Measurements from ENCODE around the gene G0S2.

The G0S2 gene

DNA sequence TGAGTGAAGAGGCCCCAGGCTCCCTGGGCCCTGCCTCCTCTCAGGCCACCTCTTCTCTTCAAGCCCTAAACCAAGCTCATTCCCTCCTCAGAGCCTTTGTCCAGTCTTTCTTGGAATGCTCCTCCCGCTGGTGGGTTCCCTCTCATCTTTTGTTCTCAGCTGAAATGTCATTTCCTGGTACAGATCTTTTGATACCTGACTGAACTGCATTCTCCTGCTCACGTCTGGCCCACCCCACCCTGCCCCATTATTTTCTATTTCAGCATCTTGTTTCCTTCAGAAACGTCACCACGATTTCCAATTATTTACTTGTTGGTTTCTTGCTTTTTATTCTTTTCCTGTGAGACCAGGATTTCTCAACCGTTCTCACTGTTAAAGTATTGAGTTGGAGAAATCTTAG is 39.4 kb upstream of the G0S2 start:
- in situ Hi-C loops (cut with MboI; ENCODE audit: low sequenced_read_pairs, unreplicated experiment) = no loop called here

DNA sequence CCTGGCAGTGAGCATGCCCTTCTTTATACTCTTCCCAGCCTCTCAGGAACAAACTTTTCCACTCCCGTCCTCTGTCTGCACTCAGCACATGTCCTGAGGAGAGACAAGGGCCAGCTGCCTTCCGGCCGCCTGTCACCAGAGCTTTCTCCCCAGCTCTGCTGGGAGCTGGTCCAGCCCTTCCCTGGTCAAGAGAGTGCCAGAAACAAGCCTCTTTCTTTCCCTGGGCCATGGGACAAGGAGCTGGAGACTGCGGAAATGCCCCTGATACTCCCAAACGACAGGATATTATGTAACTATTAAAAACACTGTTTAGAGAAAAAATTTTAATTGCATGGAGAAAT is 33.4 kb upstream of the G0S2 start:
- TF ChIP-seq, protein P1, sequence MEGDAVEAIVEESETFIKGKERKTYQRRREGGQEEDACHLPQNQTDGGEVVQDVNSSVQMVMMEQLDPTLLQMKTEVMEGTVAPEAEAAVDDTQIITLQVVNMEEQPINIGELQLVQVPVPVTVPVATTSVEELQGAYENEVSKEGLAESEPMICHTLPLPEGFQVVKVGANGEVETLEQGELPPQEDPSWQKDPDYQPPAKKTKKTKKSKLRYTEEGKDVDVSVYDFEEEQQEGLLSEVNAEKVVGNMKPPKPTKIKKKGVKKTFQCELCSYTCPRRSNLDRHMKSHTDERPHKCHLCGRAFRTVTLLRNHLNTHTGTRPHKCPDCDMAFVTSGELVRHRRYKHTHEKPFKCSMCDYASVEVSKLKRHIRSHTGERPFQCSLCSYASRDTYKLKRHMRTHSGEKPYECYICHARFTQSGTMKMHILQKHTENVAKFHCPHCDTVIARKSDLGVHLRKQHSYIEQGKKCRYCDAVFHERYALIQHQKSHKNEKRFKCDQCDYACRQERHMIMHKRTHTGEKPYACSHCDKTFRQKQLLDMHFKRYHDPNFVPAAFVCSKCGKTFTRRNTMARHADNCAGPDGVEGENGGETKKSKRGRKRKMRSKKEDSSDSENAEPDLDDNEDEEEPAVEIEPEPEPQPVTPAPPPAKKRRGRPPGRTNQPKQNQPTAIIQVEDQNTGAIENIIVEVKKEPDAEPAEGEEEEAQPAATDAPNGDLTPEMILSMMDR (IDR thresholded peaks at IDR 0.05; ENCODE audit: borderline replicate concordance, control extremely low read depth, extremely low read depth, insufficient read depth, missing control alignments) = no peak
- DNase-seq (ENCODE audit: low spot score) = no peak
- in situ Hi-C loops (cut with MboI; ENCODE audit: low sequenced_read_pairs, unreplicated experiment) = no loop called here

More for the DNA sequence above, 39.4 kb upstream of the G0S2 start:
- TF ChIP-seq, protein P1 (IDR thresholded peaks at IDR 0.05; ENCODE audit: borderline replicate concordance, control extremely low read depth, extremely low read depth, insufficient read depth, missing control alignments) = no peak
- no peak for DNase-seq (ENCODE audit: low spot score)

DNA sequence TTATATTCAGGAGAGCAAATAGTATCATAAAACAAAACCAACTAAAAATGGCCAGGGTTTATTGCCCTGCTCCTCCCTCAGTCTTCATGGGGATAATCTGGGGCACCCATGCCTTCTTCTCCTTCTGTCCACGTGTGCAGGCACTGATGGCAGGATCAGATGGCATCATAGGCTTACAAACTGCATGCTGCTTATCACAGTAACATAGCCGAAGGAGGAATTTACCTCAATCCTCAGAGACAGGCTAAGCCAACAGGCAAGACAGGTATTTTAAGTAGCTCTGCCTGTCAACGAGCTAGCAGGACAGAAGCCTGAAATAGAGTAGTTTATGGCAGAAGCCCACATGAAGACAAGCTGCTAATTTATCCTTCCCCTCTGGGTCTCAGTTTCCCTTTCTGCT is 32.4 kb upstream of the G0S2 start:
- DNase-seq (ENCODE audit: low spot score) = no peak
- TF ChIP-seq, protein P1 (IDR thresholded peaks at IDR 0.05; ENCODE audit: borderline replicate concordance, control extremely low read depth, extremely low read depth, insufficient read depth, missing control alignments) = no peak
- in situ Hi-C loops (cut with MboI; ENCODE audit: low sequenced_read_pairs, unreplicated experiment) = no loop called here

DNA sequence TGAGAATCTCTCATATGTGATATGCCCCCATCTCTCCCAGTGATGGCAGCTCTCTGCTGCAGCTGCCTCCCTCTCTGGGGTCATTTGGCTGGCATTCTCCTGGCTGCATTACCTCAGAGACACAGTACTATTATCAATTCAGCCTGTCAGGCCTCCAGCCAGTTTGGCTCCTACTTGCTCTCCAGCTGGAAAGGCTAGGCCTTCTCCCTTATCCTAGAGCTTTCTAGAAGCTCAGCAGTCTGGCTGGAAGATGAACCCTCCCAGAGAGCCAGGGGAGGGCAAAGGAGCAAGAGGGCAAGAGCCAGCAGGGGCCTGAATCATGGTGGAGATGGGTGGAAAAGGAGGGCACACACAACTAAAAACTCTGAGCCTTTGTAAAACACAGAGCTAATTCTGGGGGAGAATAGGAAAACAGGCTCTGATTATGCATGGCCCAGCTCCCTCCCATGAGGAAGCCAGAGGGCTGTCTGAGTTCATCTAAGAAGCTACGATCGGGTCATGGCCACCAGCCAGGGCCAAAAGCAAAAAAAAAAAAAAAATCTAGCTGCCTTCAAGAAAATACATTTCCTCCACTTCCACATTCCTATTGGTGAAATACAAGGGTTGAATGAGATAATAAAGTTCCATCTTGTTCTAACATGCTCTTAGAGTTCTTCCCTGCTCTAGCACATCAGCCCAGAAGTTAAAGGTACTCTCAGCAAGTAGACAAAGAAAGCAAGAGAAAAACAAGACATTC is 31.8 kb upstream of the G0S2 start:
- in situ Hi-C loops (cut with MboI; ENCODE audit: low sequenced_read_pairs, unreplicated experiment) = no loop called here
- DNase-seq (ENCODE audit: low spot score) = no peak
- TF ChIP-seq, protein P1 (IDR thresholded peaks at IDR 0.05; ENCODE audit: borderline replicate concordance, control extremely low read depth, extremely low read depth, insufficient read depth, missing control alignments) = no peak

DNA sequence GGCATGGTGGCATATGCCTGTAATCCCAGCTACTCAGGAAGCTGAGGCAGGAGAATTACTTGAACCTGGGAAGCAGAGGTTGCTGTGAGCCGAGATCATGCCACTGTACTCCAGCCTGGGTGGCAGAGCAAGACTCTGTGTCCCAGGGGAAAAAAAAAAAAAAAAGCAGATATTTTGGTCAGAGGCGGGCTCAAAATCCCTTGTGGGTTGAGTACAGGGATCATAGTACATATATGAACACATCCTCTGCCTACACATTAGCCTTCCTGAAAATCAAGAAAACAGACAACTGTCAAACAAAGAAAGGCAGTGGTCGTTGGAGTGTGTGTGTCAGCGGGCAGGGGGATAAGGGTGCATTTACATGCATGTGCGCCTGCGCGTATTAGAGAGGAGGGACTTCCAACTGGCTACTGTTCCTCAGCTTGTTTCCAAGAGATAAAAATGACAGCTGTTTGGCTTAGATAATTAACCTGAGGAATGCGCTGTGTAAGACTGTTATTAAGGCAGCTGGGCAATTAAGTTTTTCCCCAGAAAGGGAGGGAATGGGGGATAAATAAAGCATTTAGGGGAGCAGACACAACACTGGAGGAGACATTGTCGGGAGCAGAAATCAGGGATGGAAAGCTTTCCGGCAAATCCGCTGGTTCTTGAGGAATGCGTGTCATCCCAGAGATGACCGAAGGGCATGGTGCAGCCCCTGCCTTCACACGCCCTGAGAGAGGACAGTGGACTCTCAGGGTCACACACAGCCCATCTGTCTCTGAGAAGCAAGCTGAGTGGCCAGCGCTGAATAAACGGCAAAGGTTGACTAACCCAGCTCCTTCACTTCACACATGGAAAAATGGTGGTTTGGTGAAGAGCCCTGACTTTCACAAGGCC is 29.4 kb upstream of the G0S2 start:
- TF ChIP-seq, protein P1 (IDR thresholded peaks at IDR 0.05; ENCODE audit: borderline replicate concordance, control extremely low read depth, extremely low read depth, insufficient read depth, missing control alignments) = no peak
- DNase-seq (ENCODE audit: low spot score) = no peak

DNA sequence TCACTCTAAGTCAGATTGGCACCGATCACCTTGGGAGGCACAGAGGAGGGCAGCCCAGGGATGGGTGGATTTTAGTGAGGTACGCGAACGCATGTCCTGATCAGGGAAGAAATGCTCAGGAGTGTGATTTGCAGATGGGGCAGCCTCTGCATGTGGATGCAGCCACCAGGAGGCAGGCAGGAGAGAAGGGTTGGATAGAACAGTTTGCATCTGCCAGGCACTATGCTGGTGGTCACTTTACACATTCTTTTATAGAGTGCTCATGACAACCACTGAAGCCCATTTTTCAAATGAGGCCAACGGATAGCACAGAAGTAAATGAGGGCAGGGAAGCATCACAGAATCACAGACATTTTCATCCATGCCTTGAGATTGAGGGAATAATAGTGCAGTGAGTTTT is 28.7 kb upstream of the G0S2 start:
- in situ Hi-C loops (cut with MboI; ENCODE audit: low sequenced_read_pairs, unreplicated experiment) = no loop called here
- no peak for DNase-seq (ENCODE audit: low spot score)
- TF ChIP-seq, protein P1 (IDR thresholded peaks at IDR 0.05; ENCODE audit: borderline replicate concordance, control extremely low read depth, extremely low read depth, insufficient read depth, missing control alignments) = no peak

More for the DNA sequence above, 29.4 kb upstream of the G0S2 start:
- in situ Hi-C loops (cut with MboI; ENCODE audit: low sequenced_read_pairs, unreplicated experiment) = no loop called here

Data from GM13976 (cell line).